OCI-LY3 (cell line): Measurements from ENCODE around the gene MAN1A2.

Source experiments
- H2AFZ ChIP-seq: fragments of 200-600, 300-600 bp; shearing (Covaris generic); 2 replicates; pipeline ENCODE4 v1.6.0; 2014; ENCODE audit warnings: antibody characterized with exemption, low read depth, low read length
- H3K27ac ChIP-seq: fragments of 200-600, 300-600 bp; sonication (generic); 2 replicates; pipeline ENCODE4 v1.5.1; 2014; ENCODE audit warnings: mild to moderate bottlenecking, low read length, moderate library complexity, mixed read lengths
- H3K27me3 ChIP-seq: fragments of 200-600, 300-600 bp; sonication (generic); 2 replicates; pipeline ENCODE4 v1.6.1; 2014; ENCODE audit warnings: low read depth, low read length, mixed read lengths
- H3K36me3 ChIP-seq: fragments of 200-600, 300-600 bp; sonication (generic); replicated peaks from 2 replicates; pipeline ENCODE3; 2014; ENCODE audit warnings: low read depth, low read length, mixed read lengths
- H3K4me1 ChIP-seq: fragments of 300-600, 200-600 bp; sonication (generic); 2 replicates; pipeline ENCODE4 v1.6.1; 2014; ENCODE audit warnings: low read length, mixed read lengths
- H3K4me2 ChIP-seq: fragments of 200-600, 300-600 bp; sonication (generic); 2 replicates; pipeline ENCODE4 v1.6.1; 2014; ENCODE audit warnings: low read length, mixed read lengths
- H3K4me3 ChIP-seq: fragments of 300-600, 200-600 bp; sonication (generic); 2 replicates; pipeline ENCODE4 v1.5.1; 2014; ENCODE audit warnings: antibody characterized with exemption, mild to moderate bottlenecking, low read length, moderate library complexity
- H3K79me2 ChIP-seq: fragments of 300-600, 200-600 bp; shearing (Covaris generic); 2 replicates; pipeline ENCODE4 v1.6.1; 2014; ENCODE audit warnings: mild to moderate bottlenecking, low read length, mixed read lengths
- H3K9ac ChIP-seq: fragments of 300-600, 200-600 bp; shearing (Covaris generic); 2 replicates; pipeline ENCODE4 v1.6.0; 2014; ENCODE audit warnings: mild to moderate bottlenecking, low read length, moderate library complexity
- H3K9me3 ChIP-seq: fragments of 200-600, 300-600 bp; shearing (Covaris generic); 2 replicates; pipeline ENCODE4 v1.6.1; 2014; ENCODE audit warnings: low read length, mixed read lengths; ENCODE audit not compliant: insufficient read depth
- H4K20me1 ChIP-seq: fragments of 200-600, 300-600 bp; sonication (generic); 2 replicates; pipeline ENCODE4 v1.6.1; 2016; ENCODE audit warnings: low read length, mixed read lengths; ENCODE audit not compliant: insufficient read depth
- EZH2phosphoT487 ChIP-seq: fragments of 200-600 bp; shearing (Covaris generic); IDR thresholded peaks from 2 replicates; pipeline ENCODE4 v1.6.1; 2018; ENCODE audit warnings: antibody characterized with exemption, mixed run types, low read depth
- TF ChIP-seq, protein P1 (sequence below): fragments of 200-600, 300-600 bp; sonication (generic); IDR thresholded peaks from 2 replicates; pipeline ENCODE4 v1.5.1; 2014; ENCODE audit warnings: antibody characterized with exemption, low read length, low read depth

The MAN1A2 gene

DNA sequence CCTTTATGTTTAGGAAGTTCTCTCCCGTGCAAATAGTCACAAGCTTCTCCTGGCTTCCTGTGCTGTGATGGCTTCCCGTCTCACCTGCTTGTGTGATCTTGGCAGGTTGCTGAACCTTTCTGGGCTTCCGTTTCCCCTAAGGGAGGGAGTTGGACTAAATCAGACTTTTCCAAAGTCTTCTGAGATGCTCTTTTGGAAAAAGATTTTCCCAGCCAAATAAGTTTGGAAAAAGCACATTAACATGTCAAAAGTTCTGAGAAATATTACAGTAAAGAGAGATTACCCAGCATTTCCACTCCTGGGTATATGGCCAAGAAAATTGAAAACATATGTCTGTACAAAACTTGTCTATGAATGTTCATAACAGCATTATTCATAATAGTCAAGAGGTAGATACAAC lies 202.6 kb downstream of the MAN1A2 start:
- Histone ChIP-seq H4K20me1 (no peaks in the 10 kb centered on the region), H3K4me3 (no peak overlapping the region), H3K9ac (no peak overlapping the region), H3K4me2 (no peak overlapping the region), H2AFZ (no peak overlapping the region), H3K27me3 (peaks cover 5% of the 10 kb centered on the region), H3K27ac (no peak overlapping the region), H3K79me2 (no peaks in the 10 kb centered on the region), H3K4me1 (no peaks in the 10 kb centered on the region), H3K9me3 (no peaks in the 10 kb centered on the region), H3K36me3 (no peaks in the 10 kb centered on the region)
- TF ChIP-seq, protein P1, sequence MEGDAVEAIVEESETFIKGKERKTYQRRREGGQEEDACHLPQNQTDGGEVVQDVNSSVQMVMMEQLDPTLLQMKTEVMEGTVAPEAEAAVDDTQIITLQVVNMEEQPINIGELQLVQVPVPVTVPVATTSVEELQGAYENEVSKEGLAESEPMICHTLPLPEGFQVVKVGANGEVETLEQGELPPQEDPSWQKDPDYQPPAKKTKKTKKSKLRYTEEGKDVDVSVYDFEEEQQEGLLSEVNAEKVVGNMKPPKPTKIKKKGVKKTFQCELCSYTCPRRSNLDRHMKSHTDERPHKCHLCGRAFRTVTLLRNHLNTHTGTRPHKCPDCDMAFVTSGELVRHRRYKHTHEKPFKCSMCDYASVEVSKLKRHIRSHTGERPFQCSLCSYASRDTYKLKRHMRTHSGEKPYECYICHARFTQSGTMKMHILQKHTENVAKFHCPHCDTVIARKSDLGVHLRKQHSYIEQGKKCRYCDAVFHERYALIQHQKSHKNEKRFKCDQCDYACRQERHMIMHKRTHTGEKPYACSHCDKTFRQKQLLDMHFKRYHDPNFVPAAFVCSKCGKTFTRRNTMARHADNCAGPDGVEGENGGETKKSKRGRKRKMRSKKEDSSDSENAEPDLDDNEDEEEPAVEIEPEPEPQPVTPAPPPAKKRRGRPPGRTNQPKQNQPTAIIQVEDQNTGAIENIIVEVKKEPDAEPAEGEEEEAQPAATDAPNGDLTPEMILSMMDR: no peak
- TF ChIP-seq EZH2phosphoT487: no peak

- Histone ChIP-seq H3K4me3 (no peak overlapping the region), H3K36me3 (no peaks in the 10 kb centered on the region), H3K4me1 (no peaks in the 10 kb centered on the region), H3K27me3 (peaks cover 5% of the 10 kb centered on the region), H2AFZ (no peak overlapping the region), H3K27ac (no peak overlapping the region), H3K79me2 (no peaks in the 10 kb centered on the region), H3K9ac (no peak overlapping the region), H3K4me2 (no peak overlapping the region), H4K20me1 (no peaks in the 10 kb centered on the region), H3K9me3 (no peaks in the 10 kb centered on the region)
- TF ChIP-seq, protein P1: no peak
- no peak for TF ChIP-seq EZH2phosphoT487
Observed at GRCh38 chr1:117570988-117571409, 203.8 kb downstream of the MAN1A2 start.

DNA sequence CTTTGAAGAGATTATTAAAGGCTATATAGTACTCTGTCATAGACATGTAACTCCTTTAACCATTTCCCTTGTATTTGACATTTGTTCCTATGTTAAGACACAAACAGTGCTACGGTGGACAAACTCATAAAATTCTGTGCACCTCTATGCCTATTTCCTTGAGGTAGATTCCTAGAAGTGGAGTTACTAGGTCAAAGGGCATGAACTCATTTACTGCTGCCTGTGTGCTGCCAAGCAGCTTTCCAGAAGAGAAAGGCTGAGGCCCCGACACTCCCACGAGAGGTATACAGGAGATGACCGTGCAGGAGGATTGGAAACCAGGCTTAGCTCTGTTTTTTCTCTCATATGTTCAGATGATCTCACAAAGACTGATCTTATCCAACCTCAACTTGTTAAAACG lies 204.2 kb downstream of the MAN1A2 start:
- Histone ChIP-seq H3K4me3 (no peak overlapping the region), H3K27me3 (peaks cover 5% of the 10 kb centered on the region), H3K36me3 (no peaks in the 10 kb centered on the region), H3K79me2 (no peaks in the 10 kb centered on the region), H4K20me1 (no peaks in the 10 kb centered on the region), H3K4me2 (no peak overlapping the region), H3K27ac (no peak overlapping the region), H2AFZ (no peak overlapping the region), H3K9me3 (no peaks in the 10 kb centered on the region), H3K9ac (no peak overlapping the region), H3K4me1 (no peaks in the 10 kb centered on the region)
- TF ChIP-seq, protein P1: no peak
- TF ChIP-seq EZH2phosphoT487: no peak

DNA sequence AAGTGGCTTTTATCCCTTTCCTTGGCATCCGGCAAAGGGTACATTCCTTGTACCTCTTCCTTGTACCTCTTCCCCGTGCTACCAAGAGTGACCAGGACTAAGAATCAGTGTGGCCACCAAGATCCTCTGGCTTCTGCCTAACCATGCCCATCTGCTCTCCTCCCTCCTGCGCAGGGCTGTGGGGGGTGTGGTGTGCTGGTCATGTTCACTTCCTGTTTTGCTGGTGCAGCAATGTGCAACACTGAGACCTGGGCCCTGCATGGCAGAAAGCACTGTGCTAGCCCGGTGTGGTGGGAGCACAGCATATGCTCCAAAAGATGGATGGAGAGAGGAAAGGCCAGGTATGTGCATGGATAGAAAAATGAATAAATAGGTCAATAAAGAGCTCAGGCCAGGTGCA lies 205.3 kb downstream of the MAN1A2 start:
- Histone ChIP-seq H3K4me3 (no peak overlapping the region), H2AFZ (no peak overlapping the region), H3K4me1 (no peaks in the 10 kb centered on the region), H3K27ac (no peak overlapping the region), H3K9ac (no peak overlapping the region), H3K79me2 (no peaks in the 10 kb centered on the region), H3K4me2 (no peak overlapping the region), H4K20me1 (no peaks in the 10 kb centered on the region), H3K27me3 (peaks cover 5% of the 10 kb centered on the region), H3K9me3 (no peaks in the 10 kb centered on the region), H3K36me3 (no peaks in the 10 kb centered on the region)
- TF ChIP-seq EZH2phosphoT487: no peak
- TF ChIP-seq, protein P1: no peak
